Mesodermal cell (in vitro differentiated cells): ENCODE measurements around the gene CADM2.

Experiments used
- H3K27ac ChIP-seq: 2 replicates; pipeline ENCODE4 v1.7.0; 2013; ENCODE audit warnings: mild to moderate bottlenecking, low read depth, low read length, moderate library complexity; ENCODE audit not compliant: severe bottlenecking
- H3K36me3 ChIP-seq: 2 replicates; pipeline ENCODE4 v1.7.1; 2013; ENCODE audit warnings: mild to moderate bottlenecking, low read length, moderate library complexity; ENCODE audit not compliant: control insufficient read depth, insufficient read depth
- H3K4me1 ChIP-seq: one replicate; pipeline ENCODE4 v1.7.1; 2013; ENCODE audit warnings: mild to moderate bottlenecking, low read length; ENCODE audit not compliant: insufficient read depth, control insufficient read depth, poor library complexity, severe bottlenecking
- H3K4me3 ChIP-seq: 2 replicates; pipeline ENCODE4 v1.7.0; 2013; ENCODE audit warnings: low read length, control low read depth, mild to moderate bottlenecking; ENCODE audit not compliant: insufficient read depth, poor library complexity, severe bottlenecking; ENCODE audit errors: extremely low read depth
- H3K9me3 ChIP-seq: 2 replicates; pipeline ENCODE4 v1.7.1; 2013; ENCODE audit warnings: mild to moderate bottlenecking, low read length, moderate library complexity; ENCODE audit not compliant: control insufficient read depth
- WGBS, 2 experiments: methylation state at CpG; one replicate each; pipeline ENCODE4 v1.1.5; 2013; ENCODE audit warnings: missing lambda C conversion rate in 2 of 2; ENCODE audit not compliant: insufficient coverage in 2 of 2; 5-methylcytosine and 5-hydroxymethylcytosine counted together

CADM2 gene

GRCh38 chr3:85455561-85456200 is 496.9 kb downstream of the CADM2 start:
- Histone ChIP-seq H3K27ac (no peak overlapping the region), H3K4me1 (no peaks in the 10 kb centered on the region), H3K36me3 (no peaks in the 10 kb centered on the region), H3K4me3 (no peak overlapping the region), H3K9me3 (no peaks in the 10 kb centered on the region)
- WGBS, 2 experiments, result 83 to 100% methylated on average over 1 to 2 of the region's 4 CpGs

GRCh38 chr3:85474241-85474640 is 515.5 kb downstream of the CADM2 start:
- no peak overlapping the region for H3K4me3 ChIP-seq
- 90% methylated on average over 3 of the region's 4 CpGs; no CpG with 5 or more reads in 1 of the 2 experiments for WGBS, 2 experiments
- H3K36me3 ChIP-seq, result no peaks in the 10 kb centered on the region

GRCh38 chr3:85475346-85475745 is 516.6 kb downstream of the CADM2 start:
- no CpG with 5 or more reads among the region's 2 CpGs for WGBS, 2 experiments
- no peaks in the 10 kb centered on the region for H3K9me3 ChIP-seq
- H3K27ac ChIP-seq, result no peak overlapping the region
- H3K36me3 ChIP-seq, result no peaks in the 10 kb centered on the region
- H3K4me3 ChIP-seq, result no peak overlapping the region
- H3K4me1 ChIP-seq, result no peaks in the 10 kb centered on the region

More at GRCh38 chr3:85474241-85474640, 515.5 kb downstream of the CADM2 start:
- Histone ChIP-seq H3K4me1 (no peaks in the 10 kb centered on the region), H3K27ac (no peak overlapping the region), H3K9me3 (no peaks in the 10 kb centered on the region)

DNA sequence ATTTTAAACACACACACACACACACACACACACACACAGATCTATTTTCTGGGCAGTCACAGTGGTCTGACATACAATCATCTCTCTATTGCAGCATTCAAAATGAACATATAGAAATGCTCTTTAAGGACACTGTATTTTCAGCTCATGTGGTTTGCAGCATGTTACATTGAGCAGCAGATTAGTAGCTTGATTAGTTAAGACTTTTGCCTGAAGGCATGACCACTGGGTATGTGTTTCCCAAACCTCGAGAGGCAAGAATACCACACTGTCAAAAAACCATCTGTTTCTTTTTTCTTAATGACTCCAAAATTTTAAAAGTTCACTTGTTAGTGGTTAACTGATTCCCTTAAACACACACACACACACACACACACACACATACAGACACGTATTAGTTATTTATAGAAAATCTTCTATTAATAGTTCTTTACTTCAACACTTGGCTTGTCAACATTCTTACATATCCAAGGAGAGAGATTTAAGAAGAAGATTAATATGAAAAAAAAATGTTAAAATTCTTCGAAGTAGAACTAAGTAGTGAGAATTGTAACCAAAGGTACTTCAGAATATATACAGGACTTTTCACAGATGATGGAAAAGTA is 518.2 kb downstream of the CADM2 start:
- WGBS, 2 experiments, result no CpG with 5 or more reads among the region's 3 CpGs
- Histone ChIP-seq H3K27ac (no peak overlapping the region), H3K36me3 (no peaks in the 10 kb centered on the region), H3K4me3 (no peak overlapping the region), H3K4me1 (no peaks in the 10 kb centered on the region), H3K9me3 (no peaks in the 10 kb centered on the region)

- Histone ChIP-seq H3K4me3 (no peak overlapping the region), H3K4me1 (no peaks in the 10 kb centered on the region), H3K9me3 (no peaks in the 10 kb centered on the region), H3K27ac (no peak overlapping the region), H3K36me3 (no peaks in the 10 kb centered on the region)
- WGBS, 2 experiments, result 100% methylated on average over 1 of the region's 5 CpGs; no CpG with 5 or more reads in 1 of the 2 experiments
These were observed 522.8 kb downstream of the CADM2 start for GRCh38 chr3:85481411-85482212.

GRCh38 chr3:85482213-85482490 is 523.4 kb downstream of the CADM2 start:
- 100% methylated on average over 1 of the region's 3 CpGs for WGBS, 2 experiments
- Histone ChIP-seq H3K27ac (no peak overlapping the region), H3K9me3 (no peaks in the 10 kb centered on the region), H3K4me3 (no peak overlapping the region), H3K4me1 (no peaks in the 10 kb centered on the region), H3K36me3 (no peaks in the 10 kb centered on the region)

DNA sequence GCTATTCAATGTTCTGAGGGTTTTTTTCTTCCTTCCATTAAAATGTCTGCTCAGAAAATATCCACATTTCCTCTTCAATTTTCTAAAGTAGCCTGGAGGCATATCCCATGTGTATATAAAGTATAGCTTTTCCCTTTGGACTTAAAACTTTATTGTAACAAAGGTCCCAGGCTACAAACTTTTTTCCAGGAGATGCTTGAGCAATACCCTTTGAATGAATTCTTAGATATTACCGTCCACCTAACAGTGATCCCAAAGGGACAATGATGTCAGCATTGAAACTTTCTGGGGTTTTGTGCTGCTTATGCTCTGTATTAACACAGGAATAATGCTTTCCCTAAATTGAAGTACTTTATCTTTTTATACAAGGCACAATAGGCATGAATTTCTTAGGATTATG is 525.2 kb downstream of the CADM2 start:
- Histone ChIP-seq H3K4me1 (no peaks in the 10 kb centered on the region), H3K4me3 (no peak overlapping the region), H3K36me3 (no peaks in the 10 kb centered on the region), H3K27ac (no peak overlapping the region), H3K9me3 (no peaks in the 10 kb centered on the region)
- WGBS, 2 experiments, result 83% methylated on average over 1 of the region's 1 CpG; no CpG with 5 or more reads in 1 of the 2 experiments

DNA sequence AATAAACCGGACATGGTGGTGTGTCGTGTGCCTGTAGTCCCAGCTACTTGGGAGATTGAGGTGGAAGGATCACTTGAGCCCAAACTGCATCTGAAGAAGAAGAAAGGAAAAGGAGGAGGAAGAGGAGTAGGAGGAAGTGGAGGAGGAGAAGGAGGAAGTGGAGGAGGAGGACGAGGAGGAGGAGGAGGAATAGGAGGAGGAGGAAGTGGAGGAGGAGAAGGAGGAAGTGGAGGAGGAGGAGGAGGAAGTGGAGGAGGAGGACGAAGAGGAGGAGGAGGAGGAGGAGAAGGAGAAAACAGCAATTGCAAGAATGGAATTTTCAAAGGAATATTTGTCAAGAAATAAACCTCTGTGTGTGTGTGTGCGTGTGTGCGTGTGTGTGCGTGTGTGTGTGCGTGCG is 528.6 kb downstream of the CADM2 start:
- H3K4me1 ChIP-seq, result no peaks in the 10 kb centered on the region
- no peak overlapping the region for H3K4me3 ChIP-seq
- no peaks in the 10 kb centered on the region for H3K36me3 ChIP-seq
- H3K9me3 ChIP-seq, result no peaks in the 10 kb centered on the region
- 90 to 100% methylated on average over 2 to 5 of the region's 9 CpGs for WGBS, 2 experiments
- no peak overlapping the region for H3K27ac ChIP-seq

- Histone ChIP-seq H3K9me3 (no peaks in the 10 kb centered on the region), H3K4me3 (no peak overlapping the region), H3K4me1 (no peaks in the 10 kb centered on the region), H3K27ac (no peak overlapping the region), H3K36me3 (no peaks in the 10 kb centered on the region)
- WGBS, 2 experiments, result 75% methylated on average over 5 of the region's 5 CpGs
These were observed 536.8 kb downstream of the CADM2 start for GRCh38 chr3:85495602-85496001.

DNA sequence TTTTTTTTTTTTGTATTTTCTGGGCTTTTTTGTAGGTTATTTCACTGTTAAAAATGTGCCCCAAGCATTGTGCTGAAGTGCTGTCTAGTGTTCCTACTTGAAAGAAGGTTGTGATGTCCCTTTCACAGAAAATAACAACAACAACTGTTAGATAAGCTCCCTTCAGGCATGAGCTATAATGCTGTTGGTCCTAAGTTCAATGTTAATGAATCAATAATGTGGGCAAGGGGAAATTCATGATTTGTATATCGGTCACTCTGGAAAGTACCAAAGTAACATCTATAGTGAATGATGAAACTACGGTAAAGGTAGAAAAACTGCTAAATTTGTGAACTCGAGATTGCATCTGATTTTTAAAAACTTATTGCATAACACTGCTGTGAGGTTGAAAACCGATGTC is 539.4 kb downstream of the CADM2 start:
- H3K4me3 ChIP-seq, result no peak overlapping the region
- no peaks in the 10 kb centered on the region for H3K4me1 ChIP-seq
- H3K36me3 ChIP-seq, result no peaks in the 10 kb centered on the region
- no peak overlapping the region for H3K27ac ChIP-seq
- no peaks in the 10 kb centered on the region for H3K9me3 ChIP-seq
- WGBS, 2 experiments, result 88 to 100% methylated on average over 3 of the region's 4 CpGs
